ENCODE measurements around the gene RAB11B.
"Not testable (repeated sequence)": the region's sequence is repeated elsewhere in the genome, so short reads cannot be mapped to it uniquely, and the experiment has no call there.

The RAB11B gene

GRCh38 chr19:8398311-8398771 is 8.2 kb downstream of the RAB11B start:
- DNase-seq (ENCODE audit: low read depth), result no peak
- H3K4me3 ChIP-seq (ENCODE audit: control insufficient read depth, low read depth, low read length), result no peak overlapping the region
- TF ChIP-seq, protein P1, sequence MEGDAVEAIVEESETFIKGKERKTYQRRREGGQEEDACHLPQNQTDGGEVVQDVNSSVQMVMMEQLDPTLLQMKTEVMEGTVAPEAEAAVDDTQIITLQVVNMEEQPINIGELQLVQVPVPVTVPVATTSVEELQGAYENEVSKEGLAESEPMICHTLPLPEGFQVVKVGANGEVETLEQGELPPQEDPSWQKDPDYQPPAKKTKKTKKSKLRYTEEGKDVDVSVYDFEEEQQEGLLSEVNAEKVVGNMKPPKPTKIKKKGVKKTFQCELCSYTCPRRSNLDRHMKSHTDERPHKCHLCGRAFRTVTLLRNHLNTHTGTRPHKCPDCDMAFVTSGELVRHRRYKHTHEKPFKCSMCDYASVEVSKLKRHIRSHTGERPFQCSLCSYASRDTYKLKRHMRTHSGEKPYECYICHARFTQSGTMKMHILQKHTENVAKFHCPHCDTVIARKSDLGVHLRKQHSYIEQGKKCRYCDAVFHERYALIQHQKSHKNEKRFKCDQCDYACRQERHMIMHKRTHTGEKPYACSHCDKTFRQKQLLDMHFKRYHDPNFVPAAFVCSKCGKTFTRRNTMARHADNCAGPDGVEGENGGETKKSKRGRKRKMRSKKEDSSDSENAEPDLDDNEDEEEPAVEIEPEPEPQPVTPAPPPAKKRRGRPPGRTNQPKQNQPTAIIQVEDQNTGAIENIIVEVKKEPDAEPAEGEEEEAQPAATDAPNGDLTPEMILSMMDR (conservative IDR thresholded peaks at IDR 0.05; ENCODE audit: control insufficient read depth, insufficient read depth, low read depth, low read length), result no peak

DNA sequence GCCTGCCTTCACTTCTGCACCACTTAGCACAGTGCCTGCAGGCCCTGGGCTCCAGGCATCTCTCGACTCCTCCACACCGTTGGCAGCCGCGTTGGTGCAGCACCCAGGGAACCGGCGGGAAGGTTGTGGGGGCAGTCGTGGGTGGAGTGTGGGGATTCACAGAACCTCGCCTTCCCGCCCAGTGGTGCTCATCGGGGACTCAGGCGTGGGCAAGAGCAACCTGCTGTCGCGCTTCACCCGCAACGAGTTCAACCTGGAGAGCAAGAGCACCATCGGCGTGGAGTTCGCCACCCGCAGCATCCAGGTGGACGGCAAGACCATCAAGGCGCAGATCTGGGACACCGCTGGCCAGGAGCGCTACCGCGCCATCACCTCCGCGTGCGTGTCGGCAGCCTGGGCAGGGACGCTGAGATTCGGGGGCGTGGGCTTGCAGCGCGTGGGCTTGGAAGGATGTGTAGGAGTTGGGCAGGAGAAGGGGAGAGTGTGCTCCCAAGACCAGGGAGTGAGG is 9.6 kb downstream of the RAB11B start:
- no peak for DNase-seq (ENCODE audit: low read depth)
- TF ChIP-seq, protein P1 (conservative IDR thresholded peaks at IDR 0.05; ENCODE audit: control insufficient read depth, insufficient read depth, low read depth, low read length), result no peak
- H3K4me3 ChIP-seq (ENCODE audit: control insufficient read depth, low read depth, low read length), result no peak overlapping the region

DNA sequence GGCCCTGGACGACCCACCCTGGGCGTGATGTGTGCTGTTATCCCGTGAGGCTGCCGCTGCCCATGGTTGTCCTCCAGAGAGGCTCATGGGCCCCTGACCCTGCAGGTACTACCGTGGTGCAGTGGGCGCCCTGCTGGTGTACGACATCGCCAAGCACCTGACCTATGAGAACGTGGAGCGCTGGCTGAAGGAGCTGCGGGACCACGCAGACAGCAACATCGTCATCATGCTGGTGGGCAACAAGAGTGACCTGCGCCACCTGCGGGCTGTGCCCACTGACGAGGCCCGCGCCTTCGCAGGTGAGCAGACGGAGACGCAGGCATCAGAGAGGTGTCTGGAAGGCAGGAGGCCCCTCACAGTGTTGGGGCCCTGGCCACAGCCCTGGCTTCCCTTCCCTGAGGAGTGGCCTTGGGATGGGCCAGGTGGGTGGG is 11.8 kb downstream of the RAB11B start:
- TF ChIP-seq, protein P1 (conservative IDR thresholded peaks at IDR 0.05; ENCODE audit: control insufficient read depth, insufficient read depth, low read depth, low read length), result no peak
- DNase-seq (ENCODE audit: low read depth), result no peak
- no peak overlapping the region for H3K4me3 ChIP-seq (ENCODE audit: control insufficient read depth, low read depth, low read length)

DNA sequence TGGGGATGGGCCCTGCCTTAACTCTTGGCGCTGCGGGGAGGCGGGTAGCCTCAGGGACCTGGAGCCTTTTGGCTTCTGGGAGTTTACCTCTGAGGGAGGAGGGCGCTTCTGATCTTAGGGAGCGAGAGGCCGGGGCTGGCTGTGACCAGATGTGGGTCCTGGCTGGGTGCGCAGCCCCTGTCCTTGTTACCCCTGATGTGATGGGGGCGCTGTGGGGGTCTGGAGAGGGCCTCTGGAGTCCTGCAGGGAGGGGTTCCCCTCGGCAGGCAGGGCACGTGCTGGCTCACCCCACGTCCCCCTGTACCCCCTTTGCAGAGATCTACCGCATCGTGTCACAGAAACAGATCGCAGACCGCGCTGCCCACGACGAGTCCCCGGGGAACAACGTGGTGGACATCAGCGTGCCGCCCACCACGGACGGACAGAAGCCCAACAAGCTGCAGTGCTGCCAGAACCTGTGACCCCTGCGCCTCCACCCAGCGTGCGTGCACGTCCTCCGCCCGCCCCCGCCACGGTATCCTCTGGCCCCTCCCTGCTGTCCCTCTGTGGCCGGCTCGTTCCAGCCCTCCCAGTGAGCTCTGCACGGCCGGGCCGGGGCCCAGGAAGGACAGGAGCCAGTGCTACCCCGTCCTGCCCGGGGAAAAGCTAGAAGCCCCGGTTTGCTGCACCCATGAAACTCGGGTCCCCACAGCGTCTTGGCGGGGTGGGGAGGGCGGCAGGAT is 13.1 kb downstream of the RAB11B start:
- TF ChIP-seq, protein P1 (conservative IDR thresholded peaks at IDR 0.05; ENCODE audit: control insufficient read depth, insufficient read depth, low read depth, low read length), result no peak
- no peak for DNase-seq (ENCODE audit: low read depth)
- H3K4me3 ChIP-seq (ENCODE audit: control insufficient read depth, low read depth, low read length), result no peak overlapping the region

DNA sequence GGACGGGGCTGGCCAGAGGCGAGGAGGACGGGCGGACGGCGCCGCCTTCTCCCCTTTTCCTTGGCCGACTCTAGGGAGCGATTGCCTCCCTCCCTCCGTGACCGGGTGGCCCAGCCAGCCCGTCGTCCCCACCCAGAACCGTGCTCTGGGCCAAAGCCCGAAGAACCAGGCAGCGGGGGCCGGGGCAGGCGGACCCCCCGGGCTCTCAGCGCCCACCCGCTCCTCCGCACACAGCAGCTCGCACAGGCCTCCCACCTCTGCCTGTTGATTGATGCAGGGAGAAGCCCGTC is 13.6 kb downstream of the RAB11B start:
- TF ChIP-seq, protein P1 (conservative IDR thresholded peaks at IDR 0.05; ENCODE audit: control insufficient read depth, insufficient read depth, low read depth, low read length), result no peak
- DNase-seq (ENCODE audit: low read depth), result no peak
- no peak overlapping the region for H3K4me3 ChIP-seq (ENCODE audit: control insufficient read depth, low read depth, low read length)

DNA sequence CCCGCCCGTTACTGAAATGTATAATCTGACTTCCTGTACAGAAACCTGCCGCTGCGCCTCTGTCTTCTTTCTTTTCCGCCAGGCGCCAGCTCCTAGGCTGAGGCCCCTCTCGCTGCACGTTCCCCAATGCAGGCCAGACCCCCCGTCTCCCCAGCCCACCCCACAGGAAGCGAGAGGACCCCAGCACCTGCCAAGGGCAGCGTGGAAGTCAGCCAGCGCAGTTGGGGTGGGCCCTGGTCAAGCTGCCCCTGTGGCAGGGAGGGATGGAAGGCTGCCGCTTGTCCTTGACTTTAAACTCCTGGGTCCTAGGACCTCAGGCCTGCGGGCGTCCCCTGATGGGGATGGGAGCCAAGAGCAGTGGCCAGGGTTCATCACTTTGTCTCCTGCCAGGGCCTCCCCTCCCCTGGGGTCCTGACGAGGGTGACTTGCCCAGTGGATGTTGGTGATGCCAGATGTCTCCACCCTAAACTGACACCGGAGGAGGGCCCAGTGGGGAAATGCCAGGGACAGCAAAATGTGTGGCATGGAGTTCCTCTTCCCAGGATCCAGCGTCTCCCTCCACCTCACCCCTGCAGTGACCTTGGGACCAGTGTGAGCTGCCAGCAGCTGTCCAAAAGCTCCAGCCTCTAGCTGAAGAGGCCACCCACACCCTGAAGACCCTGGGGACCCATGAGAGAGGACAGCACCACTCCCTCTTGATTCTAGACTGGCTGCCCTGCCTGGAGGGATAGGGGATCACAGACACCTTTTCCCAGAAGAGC is 14.4 kb downstream of the RAB11B start:
- no peak overlapping the region for H3K4me3 ChIP-seq (ENCODE audit: control insufficient read depth, low read depth, low read length)
- TF ChIP-seq, protein P1 (conservative IDR thresholded peaks at IDR 0.05; ENCODE audit: control insufficient read depth, insufficient read depth, low read depth, low read length), result no peak
- DNase-seq (ENCODE audit: low read depth), result no peak

DNA sequence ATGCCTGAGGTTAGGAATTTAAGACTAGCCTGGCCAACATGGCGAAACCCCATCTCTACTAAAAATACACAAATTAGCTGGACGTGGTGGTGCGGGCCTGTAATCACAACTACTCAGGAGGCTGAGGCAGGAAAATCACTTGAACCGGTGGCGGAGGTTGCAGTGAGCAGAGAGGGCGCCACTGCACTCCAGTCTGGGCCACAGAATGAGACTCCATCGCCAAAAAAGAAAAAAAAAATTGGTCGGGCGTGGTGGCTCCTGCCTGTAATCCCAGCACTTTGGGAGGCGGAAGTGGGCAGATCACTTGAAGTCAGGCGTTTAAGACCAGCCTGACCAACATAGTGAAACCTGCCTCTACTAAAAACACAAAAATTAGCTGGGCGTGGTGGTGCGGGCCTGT is 20.6 kb downstream of the RAB11B start:
- H3K4me3 ChIP-seq (ENCODE audit: control insufficient read depth, low read depth, low read length); DNase-seq (ENCODE audit: low read depth): not testable (repeated sequence)
